GM12801 (cell line): ENCODE data around the gene AMMECR1.

Experiments used
- CTCF ChIP-seq: IDR thresholded peaks from one replicate; pipeline ENCODE4 v1.5.1; 2011; ENCODE audit warnings: control low read depth; ENCODE audit not compliant: insufficient read length; ENCODE audit errors: extremely low read depth

AMMECR1 gene

GRCh38 chrX:110213183-110213582 is 104.7 kb downstream of the AMMECR1 start:
- TF ChIP-seq CTCF, result no peak

GRCh38 chrX:110212299-110212698 is 105.6 kb downstream of the AMMECR1 start:
- no peak for TF ChIP-seq CTCF

DNA sequence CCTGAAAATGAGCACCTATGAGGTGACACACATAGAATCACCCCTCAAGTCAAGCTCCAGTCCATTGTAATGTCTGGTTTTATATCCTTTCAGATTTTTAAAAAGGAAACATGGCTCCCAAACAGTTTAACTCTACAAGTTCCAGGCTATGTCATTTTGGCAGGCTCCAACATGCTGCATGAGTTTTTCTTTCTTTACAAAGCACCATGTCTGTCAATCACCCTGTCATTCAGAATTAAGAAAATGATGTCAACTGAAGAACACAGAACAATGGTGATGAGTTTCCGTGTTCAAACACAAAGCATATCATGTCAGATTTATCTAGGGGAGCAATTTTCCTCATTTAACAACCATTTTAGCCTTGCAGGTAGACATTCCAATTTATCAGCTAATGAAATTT is 106.5 kb downstream of the AMMECR1 start:
- no peak for TF ChIP-seq CTCF

GRCh38 chrX:110210417-110211139 is 107.3 kb downstream of the AMMECR1 start:
- TF ChIP-seq CTCF, result no peak

GRCh38 chrX:110208092-110208491 is 109.8 kb downstream of the AMMECR1 start:
- TF ChIP-seq CTCF, result no peak

DNA sequence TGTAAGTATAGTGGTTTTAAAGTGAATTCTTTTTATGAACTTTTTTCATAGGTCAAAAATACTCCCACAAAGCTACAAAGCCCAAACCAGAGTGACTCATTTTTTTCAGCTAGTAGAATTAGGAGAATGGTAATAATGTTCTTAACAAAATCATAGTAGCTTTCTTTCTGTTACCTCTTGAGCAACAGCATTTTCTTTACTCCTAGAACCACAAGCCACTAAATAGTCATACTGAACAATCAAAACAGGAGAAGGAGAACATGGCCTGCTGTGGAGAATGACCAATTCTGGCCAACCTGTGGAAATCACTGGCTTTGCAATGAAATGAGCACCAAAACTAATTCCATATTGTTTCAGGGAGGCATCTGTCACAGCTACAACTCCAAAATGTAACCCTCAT is 112.9 kb downstream of the AMMECR1 start:
- no peak for TF ChIP-seq CTCF

DNA sequence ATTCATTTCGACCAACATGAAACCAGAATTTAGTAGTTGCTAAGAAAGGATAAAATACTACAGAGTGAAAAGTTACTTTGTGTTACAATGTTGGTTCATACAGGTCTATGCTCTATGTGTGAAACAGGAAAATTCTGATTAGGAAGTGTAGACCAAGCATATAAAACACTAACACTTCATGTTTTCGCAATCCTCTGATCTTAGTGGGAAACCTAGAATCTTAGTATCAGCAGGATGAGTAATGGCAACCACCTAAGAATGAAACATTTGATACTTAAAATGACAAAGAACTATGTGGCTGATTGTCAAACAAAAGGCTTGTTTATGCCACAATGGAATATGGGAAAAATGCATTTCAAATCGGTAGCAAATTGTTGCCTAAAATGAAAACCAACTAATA is 116.1 kb downstream of the AMMECR1 start:
- no peak for TF ChIP-seq CTCF
